ENCODE results near the gene OTOS. TPM values are rescaled to one million over a fixed set of nuclear protein-coding genes. Genes with fewer than 3 reads are reported as not detected.

The OTOS gene
- total and polyA plus RNA-seq, 2 of the 4 experiments (the other 2 are of a cell fraction) = 0.34 TPM; not detected in 1

DNA sequence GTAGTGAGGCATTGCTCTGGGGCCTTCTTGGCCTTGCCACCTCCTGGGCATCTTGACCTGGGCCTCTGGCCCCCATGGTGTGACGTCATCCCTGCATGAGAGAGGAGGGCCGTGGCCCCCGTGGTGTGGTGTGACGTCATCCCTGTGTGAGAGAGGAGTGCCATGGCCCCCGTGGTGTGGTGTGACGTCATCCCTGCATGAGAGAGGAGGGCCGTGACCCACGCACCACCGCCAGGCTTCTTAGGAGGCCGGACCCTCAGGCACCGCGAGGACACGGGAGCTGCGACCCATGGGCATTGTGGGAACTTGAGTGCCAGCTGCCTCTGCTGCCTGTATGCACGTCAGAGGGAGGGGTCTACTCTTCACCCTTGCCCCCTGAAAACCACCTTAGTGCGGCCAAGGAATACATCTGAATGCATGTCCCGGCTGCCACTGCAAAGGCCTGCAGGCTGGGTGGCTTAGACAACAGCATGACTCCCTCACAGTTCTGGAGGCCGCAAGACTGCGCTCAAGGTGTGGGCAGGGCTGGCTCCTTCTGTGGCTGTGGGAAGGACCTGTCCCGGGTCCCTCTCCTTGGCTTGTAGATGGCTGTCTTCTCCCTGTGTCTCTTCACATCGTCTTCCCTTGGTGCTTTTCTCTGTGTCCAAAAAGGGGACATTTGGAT is 20.8 kb upstream of the OTOS start:
- H3K4ac ChIP-seq (ENCODE audit: low read depth, low read length) = no peak overlapping the region
- H3K9me3 ChIP-seq (ENCODE audit: control insufficient read depth, insufficient read depth, low read length) = no peaks in the 10 kb centered on the region
- POLR2A ChIA-PET (ENCODE audit: unreplicated experiment) = no interaction called here
- no peak overlapping the region for H3K27ac ChIP-seq (ENCODE audit: insufficient read depth, low read length)
- H2AFZ ChIP-seq (replicated peaks; ENCODE audit: low read length, poor library complexity) = no peak overlapping the region
- CTCF ChIA-PET = no interaction called here
- H3K36me3 ChIP-seq (ENCODE audit: control insufficient read depth, insufficient read depth, low read length) = no peaks in the 10 kb centered on the region
- H3K14ac ChIP-seq (replicated peaks; ENCODE audit: low read depth, low read length) = no peak overlapping the region
- no peak overlapping the region for H2BK15ac ChIP-seq (ENCODE audit: low read depth, low read length)
- dilution Hi-C loops (cut with HindIII; ENCODE audit: low sequenced_read_pairs, unreplicated experiment) (no loop called here), in situ Hi-C loops (cut with MboI; ENCODE audit: low sequenced_read_pairs) (no loop called here), intact Hi-C loops (cut with micrococcal nuclease) (no loop called here)
- no peak overlapping the region for H2BK5ac ChIP-seq (ENCODE audit: low read depth, low read length, poor library complexity, severe bottlenecking)
- peak overlapping the region; percentile 5 for H2AK9ac ChIP-seq (replicated peaks; ENCODE audit: low read depth, low read length, poor library complexity)
- H3K18ac ChIP-seq (ENCODE audit: low read depth, low read length) = no peak overlapping the region
- H3K9me1 ChIP-seq (ENCODE audit: insufficient read depth, low read length) = no peaks in the 10 kb centered on the region
- ATAC-seq (ENCODE audit: low read depth) (no peak), DNase-seq (no peak)
- no peak overlapping the region for H4K5ac ChIP-seq (ENCODE audit: low read depth, low read length)
- H3K4me3 ChIP-seq (ENCODE audit: insufficient read depth, low read depth, low read length) = no peak overlapping the region
- WGBS, 2 experiments (ENCODE audit: extremely low coverage in 2 of 2, insufficient read length in 1 of 2) = 78% methylated on average over 6 of the region's 21 CpGs; no CpG with 5 or more reads in 1 of the 2 experiments
- no TSS peak for BruUV-seq (replicated peaks)
- no peaks in the 10 kb centered on the region for H4K20me1 ChIP-seq (ENCODE audit: insufficient read depth, low read length)
- no peak overlapping the region for H2AK5ac ChIP-seq (ENCODE audit: low read depth, low read length)
- H3K4me2 ChIP-seq (ENCODE audit: low read depth, low read length) = no peak overlapping the region
- H2BK20ac ChIP-seq (ENCODE audit: low read depth, low read length) = no peak overlapping the region
- no peak overlapping the region for H3K56ac ChIP-seq (ENCODE audit: extremely low read depth, insufficient read depth, low read length)
- TF ChIP-seq, protein P1, sequence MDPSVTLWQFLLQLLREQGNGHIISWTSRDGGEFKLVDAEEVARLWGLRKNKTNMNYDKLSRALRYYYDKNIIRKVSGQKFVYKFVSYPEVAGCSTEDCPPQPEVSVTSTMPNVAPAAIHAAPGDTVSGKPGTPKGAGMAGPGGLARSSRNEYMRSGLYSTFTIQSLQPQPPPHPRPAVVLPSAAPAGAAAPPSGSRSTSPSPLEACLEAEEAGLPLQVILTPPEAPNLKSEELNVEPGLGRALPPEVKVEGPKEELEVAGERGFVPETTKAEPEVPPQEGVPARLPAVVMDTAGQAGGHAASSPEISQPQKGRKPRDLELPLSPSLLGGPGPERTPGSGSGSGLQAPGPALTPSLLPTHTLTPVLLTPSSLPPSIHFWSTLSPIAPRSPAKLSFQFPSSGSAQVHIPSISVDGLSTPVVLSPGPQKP (IDR thresholded peaks at IDR 0.05; ENCODE audit: borderline replicate concordance, low read depth, low read length) = no peak
- no peak for TF ChIP-seq CEBPB (IDR thresholded peaks at IDR 0.05; ENCODE audit: low read depth, low read length)
- TF ChIP-seq MAFK (IDR thresholded peaks at IDR 0.05; ENCODE audit: low read depth, low read length) = no peak
- TF ChIP-seq, protein P2, sequence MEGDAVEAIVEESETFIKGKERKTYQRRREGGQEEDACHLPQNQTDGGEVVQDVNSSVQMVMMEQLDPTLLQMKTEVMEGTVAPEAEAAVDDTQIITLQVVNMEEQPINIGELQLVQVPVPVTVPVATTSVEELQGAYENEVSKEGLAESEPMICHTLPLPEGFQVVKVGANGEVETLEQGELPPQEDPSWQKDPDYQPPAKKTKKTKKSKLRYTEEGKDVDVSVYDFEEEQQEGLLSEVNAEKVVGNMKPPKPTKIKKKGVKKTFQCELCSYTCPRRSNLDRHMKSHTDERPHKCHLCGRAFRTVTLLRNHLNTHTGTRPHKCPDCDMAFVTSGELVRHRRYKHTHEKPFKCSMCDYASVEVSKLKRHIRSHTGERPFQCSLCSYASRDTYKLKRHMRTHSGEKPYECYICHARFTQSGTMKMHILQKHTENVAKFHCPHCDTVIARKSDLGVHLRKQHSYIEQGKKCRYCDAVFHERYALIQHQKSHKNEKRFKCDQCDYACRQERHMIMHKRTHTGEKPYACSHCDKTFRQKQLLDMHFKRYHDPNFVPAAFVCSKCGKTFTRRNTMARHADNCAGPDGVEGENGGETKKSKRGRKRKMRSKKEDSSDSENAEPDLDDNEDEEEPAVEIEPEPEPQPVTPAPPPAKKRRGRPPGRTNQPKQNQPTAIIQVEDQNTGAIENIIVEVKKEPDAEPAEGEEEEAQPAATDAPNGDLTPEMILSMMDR (conservative IDR thresholded peaks at IDR 0.05; ENCODE audit: low read depth, low read length) = no peak
- TF ChIP-seq CHD1 (IDR thresholded peaks at IDR 0.05; ENCODE audit: low read depth, low read length) = no peak
- no peaks in the 10 kb centered on the region for H3K79me1 ChIP-seq (ENCODE audit: low read depth in 1 of 2, low read length in 2 of 2)
- no peak overlapping the region for H2BK120ac ChIP-seq (ENCODE audit: low read depth, low read length)
- H3K23ac ChIP-seq (ENCODE audit: low read depth, low read length) = no peak overlapping the region
- no peaks in the 10 kb centered on the region for H3K4me1 ChIP-seq (ENCODE audit: control insufficient read depth, insufficient read depth, low read length)
- no peak overlapping the region for H4K91ac ChIP-seq (ENCODE audit: insufficient read depth, low read depth, low read length)
- H3K9ac ChIP-seq (ENCODE audit: low read depth, low read length) = no peak overlapping the region
- H3K27me3 ChIP-seq (ENCODE audit: control insufficient read depth, insufficient read depth, low read length) = peaks cover 9% of the 10 kb centered on the region; the same call in 1 of the 2 replicates
- no peak overlapping the region for H4K8ac ChIP-seq (ENCODE audit: low read depth in 2 of 2, low read length in 2 of 2)

Data from IMR-90 (cell line).